ENCODE measurements around the gene OR6Y1. TPM values are rescaled to one million over a fixed set of nuclear protein-coding genes. Genes with fewer than 3 reads are reported as not detected.

Gene OR6Y1
- total RNA-seq, 1 donor from 2014 or later, result not detected

- Histone ChIP-seq H3K9ac (ENCODE audit: low read length) (no peak overlapping the region), H3K9me3 (ENCODE audit: insufficient read depth, low read depth, low read length) (peaks cover 3% of the 10 kb centered on the region), H3K4me2 (ENCODE audit: low read length) (no peak overlapping the region), H3K4me3 (ENCODE audit: insufficient read depth, low read depth, low read length) (no peak overlapping the region), H3K4me1 (ENCODE audit: insufficient read depth, low read length) (no peaks in the 10 kb centered on the region), H3K36me3 (ENCODE audit: insufficient read depth, low read length) (no peaks in the 10 kb centered on the region), H4K20me1 (ENCODE audit: insufficient read depth, low read length) (no peaks in the 10 kb centered on the region), H3K79me2 (ENCODE audit: insufficient read depth, low read length) (no peaks in the 10 kb centered on the region), H2AFZ (ENCODE audit: low read depth, low read length) (no peak overlapping the region), H3K27me3 (ENCODE audit: insufficient read depth, low read length) (no peaks in the 10 kb centered on the region), H3K27ac (ENCODE audit: low read depth, low read length) (no peak overlapping the region)
- Mint-ChIP-seq H3K9me3 (ENCODE audit: unreplicated experiment) (no peaks in the 10 kb centered on the region), H3K4me3 (ENCODE audit: unreplicated experiment) (no peak overlapping the region), H3K27me3 (ENCODE audit: low read depth, unreplicated experiment) (no peaks in the 10 kb centered on the region), H3K4me1 (ENCODE audit: low read depth, unreplicated experiment) (peaks cover 8% of the 10 kb centered on the region), H3K36me3 (ENCODE audit: low read depth, unreplicated experiment) (no peaks in the 10 kb centered on the region), H3K27ac (ENCODE audit: unreplicated experiment) (no peak overlapping the region)
- DNase-seq (ENCODE audit: low read depth), result no peak
- FAIRE-seq, result no peak
- TF ChIP-seq CTCF (IDR thresholded peaks at IDR 0.05; ENCODE audit: insufficient read depth, low read depth, low read length) (no peak), EZH2 (IDR thresholded peaks at IDR 0.05; ENCODE audit: insufficient read depth, low read length) (no peak)
These were observed 9.6 kb upstream of the OR6Y1 start for GRCh38 chr1:158563853-158564252.

GRCh38 chr1:158559696-158560095 lies 5.5 kb upstream of the OR6Y1 start:
- Histone ChIP-seq H3K9ac (ENCODE audit: low read length) (no peak overlapping the region), H3K27me3 (ENCODE audit: insufficient read depth, low read length) (peaks cover 2% of the 10 kb centered on the region), H3K4me1 (ENCODE audit: insufficient read depth, low read length) (no peaks in the 10 kb centered on the region), H3K36me3 (ENCODE audit: insufficient read depth, low read length) (no peaks in the 10 kb centered on the region), H3K4me2 (ENCODE audit: low read length) (no peak overlapping the region), H3K4me3 (ENCODE audit: insufficient read depth, low read depth, low read length) (no peak overlapping the region), H3K9me3 (ENCODE audit: insufficient read depth, low read depth, low read length) (peaks cover 3% of the 10 kb centered on the region), H4K20me1 (ENCODE audit: insufficient read depth, low read length) (no peaks in the 10 kb centered on the region), H3K79me2 (ENCODE audit: insufficient read depth, low read length) (no peaks in the 10 kb centered on the region), H3K27ac (ENCODE audit: low read depth, low read length) (no peak overlapping the region), H2AFZ (ENCODE audit: low read depth, low read length) (no peak overlapping the region)
- no peaks in the 10 kb centered on the region for H3K36me3 Mint-ChIP-seq (ENCODE audit: low read depth, unreplicated experiment)
- no peak overlapping the region for H3K27ac Mint-ChIP-seq (ENCODE audit: unreplicated experiment)
- TF ChIP-seq CTCF (IDR thresholded peaks at IDR 0.05; ENCODE audit: insufficient read depth, low read depth, low read length), result no peak
- no peak for TF ChIP-seq EZH2 (IDR thresholded peaks at IDR 0.05; ENCODE audit: insufficient read depth, low read length)
- H3K27me3 Mint-ChIP-seq (ENCODE audit: low read depth, unreplicated experiment), result no peaks in the 10 kb centered on the region
- H3K9me3 Mint-ChIP-seq (ENCODE audit: unreplicated experiment), result no peaks in the 10 kb centered on the region
- no peak overlapping the region for H3K4me3 Mint-ChIP-seq (ENCODE audit: unreplicated experiment)
- DNase-seq (ENCODE audit: low read depth) (no peak), FAIRE-seq (no peak)
- H3K4me1 Mint-ChIP-seq (ENCODE audit: low read depth, unreplicated experiment), result peaks cover 8% of the 10 kb centered on the region

GRCh38 chr1:158552296-158552695 lies 1.9 kb downstream of the OR6Y1 start:
- Histone ChIP-seq H3K4me3 (ENCODE audit: insufficient read depth, low read depth, low read length) (no peak overlapping the region), H3K4me2 (ENCODE audit: low read length) (no peak overlapping the region), H3K79me2 (ENCODE audit: insufficient read depth, low read length) (no peaks in the 10 kb centered on the region), H2AFZ (ENCODE audit: low read depth, low read length) (no peak overlapping the region), H3K27me3 (ENCODE audit: insufficient read depth, low read length) (no peaks in the 10 kb centered on the region), H3K4me1 (ENCODE audit: insufficient read depth, low read length) (no peaks in the 10 kb centered on the region), H3K36me3 (ENCODE audit: insufficient read depth, low read length) (no peaks in the 10 kb centered on the region), H3K9ac (ENCODE audit: low read length) (no peak overlapping the region), H4K20me1 (ENCODE audit: insufficient read depth, low read length) (no peaks in the 10 kb centered on the region), H3K9me3 (ENCODE audit: insufficient read depth, low read depth, low read length) (no peaks in the 10 kb centered on the region), H3K27ac (ENCODE audit: low read depth, low read length) (no peak overlapping the region)
- no peak overlapping the region for H3K4me3 Mint-ChIP-seq (ENCODE audit: unreplicated experiment)
- no peaks in the 10 kb centered on the region for H3K27me3 Mint-ChIP-seq (ENCODE audit: low read depth, unreplicated experiment)
- H3K9me3 Mint-ChIP-seq (ENCODE audit: unreplicated experiment), result no peaks in the 10 kb centered on the region
- H3K36me3 Mint-ChIP-seq (ENCODE audit: low read depth, unreplicated experiment), result no peaks in the 10 kb centered on the region
- DNase-seq (ENCODE audit: low read depth), result no peak
- no peak overlapping the region for H3K27ac Mint-ChIP-seq (ENCODE audit: unreplicated experiment)
- TF ChIP-seq CTCF (IDR thresholded peaks at IDR 0.05; ENCODE audit: insufficient read depth, low read depth, low read length) (no peak), EZH2 (IDR thresholded peaks at IDR 0.05; ENCODE audit: insufficient read depth, low read length) (no peak)
- H3K4me1 Mint-ChIP-seq (ENCODE audit: low read depth, unreplicated experiment), result no peaks in the 10 kb centered on the region
- no peak for FAIRE-seq
